Embryonic facial prominence (tissue), 1 donor: ENCODE results near the gene TNFRSF14.

ENCODE experiments used
- DNase-seq: peaks from one replicate; pipeline ENCODE4 v3.0.0-alpha.2; 2016; ENCODE audit errors: extremely low spot score

The TNFRSF14 gene

DNA sequence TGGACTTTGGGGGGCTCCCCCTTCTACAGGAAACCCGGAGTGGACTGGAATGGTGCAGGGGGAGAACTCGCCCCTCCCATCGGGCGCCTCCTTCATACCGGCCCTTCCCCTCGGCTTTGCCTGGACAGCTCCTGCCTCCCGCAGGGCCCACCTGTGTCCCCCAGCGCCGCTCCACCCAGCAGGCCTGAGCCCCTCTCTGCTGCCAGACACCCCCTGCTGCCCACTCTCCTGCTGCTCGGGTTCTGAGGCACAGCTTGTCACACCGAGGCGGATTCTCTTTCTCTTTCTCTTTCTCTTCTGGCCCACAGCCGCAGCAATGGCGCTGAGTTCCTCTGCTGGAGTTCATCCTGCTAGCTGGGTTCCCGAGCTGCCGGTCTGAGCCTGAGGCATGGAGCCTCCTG is at the start of gene TNFRSF14:
Gene TNFRSF14, plus strand, starts transcription at position 95 of the 401 bp plus-strand sequence. Its CDS starts 294 bp downstream, at position 389.
- no peak for DNase-seq

- DNase-seq: no peak
These were observed 49.1 kb upstream of the TNFRSF14 start for GRCh38 chr1:2506901-2507565.

DNA sequence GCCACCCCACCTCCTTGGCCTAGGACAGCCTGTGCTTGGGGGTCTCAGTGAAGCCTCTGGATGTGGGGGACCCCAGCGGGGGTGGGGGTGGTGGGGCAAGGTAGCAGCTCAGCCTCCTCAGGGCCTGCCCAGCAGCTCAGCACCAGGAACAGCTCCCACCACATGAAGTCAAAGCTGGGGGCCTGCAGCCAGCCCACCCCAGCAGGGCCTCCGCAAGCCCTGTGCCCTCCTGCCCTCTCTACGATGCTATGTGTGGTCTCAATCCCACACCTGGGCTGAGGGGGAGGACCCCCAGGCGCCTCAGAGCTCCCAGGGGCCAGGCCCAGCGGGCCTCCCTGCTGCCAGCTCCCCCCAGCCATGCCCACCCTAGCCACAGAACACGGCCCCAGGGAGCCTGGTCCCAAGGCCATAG is 48.4 kb upstream of the TNFRSF14 start:
- DNase-seq: no peak

DNA sequence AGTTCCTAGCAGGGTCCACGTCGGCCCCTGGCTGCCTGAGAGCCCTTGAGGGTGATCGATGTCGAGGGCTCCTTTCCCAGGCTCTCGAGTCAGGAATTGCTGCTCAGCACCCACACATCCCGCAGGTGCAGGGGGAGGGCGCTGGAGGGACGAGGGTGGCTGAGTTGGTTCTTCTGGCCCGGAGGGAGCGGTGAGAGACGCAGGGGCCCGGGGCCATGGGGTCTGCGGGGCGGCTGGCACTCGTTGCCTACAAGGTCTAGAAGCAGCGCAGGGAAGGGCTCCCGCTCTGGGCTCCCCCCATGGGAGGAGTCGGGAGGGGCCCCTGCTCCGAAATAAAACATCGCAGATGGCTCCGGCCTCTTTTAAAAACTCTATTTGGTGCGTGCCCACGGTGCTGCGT is 48.0 kb upstream of the TNFRSF14 start:
- DNase-seq: no peak

DNA sequence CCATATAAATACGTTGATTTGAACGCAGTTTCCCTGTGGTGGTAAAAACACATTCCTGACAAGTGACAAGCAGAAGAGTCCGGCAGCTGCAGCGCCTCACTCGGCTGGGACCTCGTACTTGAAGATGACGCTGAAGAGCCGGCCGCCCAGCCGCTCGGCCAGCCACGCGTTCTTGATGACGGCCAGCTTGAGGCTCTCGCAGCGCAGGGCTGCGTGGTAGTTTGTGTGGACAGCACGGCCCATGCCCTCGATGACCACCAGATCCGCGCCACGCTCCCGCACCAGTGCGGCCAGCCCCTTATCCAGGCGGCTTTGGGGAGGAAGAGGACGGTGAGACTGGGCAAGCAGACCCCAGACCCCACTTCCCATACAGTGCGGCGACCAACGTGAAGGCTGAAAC is 47.4 kb upstream of the TNFRSF14 start:
- DNase-seq: no peak

DNA sequence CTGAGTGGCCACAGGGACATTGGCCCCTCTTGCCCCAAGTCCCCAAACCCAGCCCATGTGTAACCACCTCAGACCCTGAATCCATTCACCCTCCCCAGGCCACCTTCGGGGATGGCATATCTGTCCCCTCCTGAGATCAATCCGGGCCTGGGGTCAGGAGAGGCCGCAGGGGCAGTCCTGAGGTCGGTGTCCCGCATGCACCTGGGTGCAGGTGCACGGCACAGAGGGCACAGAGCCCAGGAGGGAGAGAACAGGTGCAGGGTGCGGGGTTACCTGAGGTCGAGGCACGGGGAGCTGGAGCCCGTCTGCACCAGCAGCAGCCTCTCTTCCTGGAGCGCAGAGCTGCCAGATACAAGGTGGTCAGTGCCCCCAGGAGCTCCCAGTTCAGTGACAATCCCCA is 46.6 kb upstream of the TNFRSF14 start:
- no peak for DNase-seq

- no peak for DNase-seq
These were observed 45.6 kb upstream of the TNFRSF14 start for GRCh38 chr1:2510366-2511155.

DNA sequence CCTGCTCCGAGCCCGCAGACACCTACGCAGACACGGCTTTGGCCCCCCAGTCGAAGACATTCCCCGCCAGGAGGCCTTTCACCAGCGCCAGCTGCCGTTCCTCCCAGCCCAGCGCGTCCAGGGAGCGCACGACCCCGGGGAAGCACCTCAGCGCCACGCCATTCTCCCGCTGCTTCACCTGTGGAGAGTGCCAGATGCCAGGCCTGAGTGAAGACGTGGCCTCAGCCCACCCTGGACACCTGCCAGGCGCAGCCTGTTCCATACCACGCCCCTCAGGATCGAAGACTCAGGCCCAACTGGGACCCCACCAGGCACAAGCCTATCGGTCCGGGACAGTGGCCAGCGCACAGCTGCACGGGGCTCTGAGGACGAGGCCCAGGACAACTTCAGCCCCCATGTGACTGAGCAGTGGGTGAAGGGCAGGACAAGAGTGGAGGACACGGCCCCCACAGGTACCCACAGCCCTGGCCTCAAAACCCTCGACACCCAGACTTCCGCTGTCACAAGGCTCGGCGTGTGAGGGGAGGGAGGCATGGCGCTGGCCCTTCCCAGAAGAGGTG is 43.2 kb upstream of the TNFRSF14 start:
- DNase-seq: no peak

DNA sequence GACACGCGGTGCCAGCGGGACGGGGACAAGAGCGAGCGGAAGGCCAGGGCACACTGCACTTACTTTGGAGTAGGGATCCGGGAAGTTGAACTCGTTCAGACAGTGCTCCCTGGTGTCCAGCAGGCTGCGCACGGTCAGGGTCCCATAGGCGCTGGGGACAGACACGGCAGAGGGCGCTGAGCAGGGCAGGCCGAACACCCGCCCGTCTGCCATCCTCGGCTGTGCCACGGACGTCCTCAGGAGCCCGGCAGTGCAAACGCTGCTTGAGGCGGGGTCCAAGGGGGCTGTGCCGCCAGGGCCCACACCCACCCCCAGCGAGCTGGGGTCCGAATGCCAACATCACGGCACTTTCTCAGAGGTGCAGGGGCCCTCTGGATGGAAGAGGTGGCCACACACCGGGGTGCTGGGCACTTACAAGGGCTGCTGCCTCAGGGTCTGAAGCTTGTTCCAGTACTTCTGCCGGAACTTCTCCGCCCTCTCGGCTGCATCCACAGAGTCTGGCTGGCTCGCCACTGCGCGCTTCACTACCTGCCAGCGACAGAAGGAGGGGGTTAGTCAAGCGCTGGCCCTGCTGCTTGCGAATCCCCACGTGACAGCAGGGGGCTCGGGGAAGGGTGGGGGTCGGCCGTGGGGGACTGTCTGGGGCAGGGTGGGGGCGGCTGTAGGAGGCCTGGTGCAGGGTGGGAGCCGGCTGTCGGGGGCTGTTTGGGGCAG is 42.1 kb upstream of the TNFRSF14 start:
- DNase-seq: no peak

DNA sequence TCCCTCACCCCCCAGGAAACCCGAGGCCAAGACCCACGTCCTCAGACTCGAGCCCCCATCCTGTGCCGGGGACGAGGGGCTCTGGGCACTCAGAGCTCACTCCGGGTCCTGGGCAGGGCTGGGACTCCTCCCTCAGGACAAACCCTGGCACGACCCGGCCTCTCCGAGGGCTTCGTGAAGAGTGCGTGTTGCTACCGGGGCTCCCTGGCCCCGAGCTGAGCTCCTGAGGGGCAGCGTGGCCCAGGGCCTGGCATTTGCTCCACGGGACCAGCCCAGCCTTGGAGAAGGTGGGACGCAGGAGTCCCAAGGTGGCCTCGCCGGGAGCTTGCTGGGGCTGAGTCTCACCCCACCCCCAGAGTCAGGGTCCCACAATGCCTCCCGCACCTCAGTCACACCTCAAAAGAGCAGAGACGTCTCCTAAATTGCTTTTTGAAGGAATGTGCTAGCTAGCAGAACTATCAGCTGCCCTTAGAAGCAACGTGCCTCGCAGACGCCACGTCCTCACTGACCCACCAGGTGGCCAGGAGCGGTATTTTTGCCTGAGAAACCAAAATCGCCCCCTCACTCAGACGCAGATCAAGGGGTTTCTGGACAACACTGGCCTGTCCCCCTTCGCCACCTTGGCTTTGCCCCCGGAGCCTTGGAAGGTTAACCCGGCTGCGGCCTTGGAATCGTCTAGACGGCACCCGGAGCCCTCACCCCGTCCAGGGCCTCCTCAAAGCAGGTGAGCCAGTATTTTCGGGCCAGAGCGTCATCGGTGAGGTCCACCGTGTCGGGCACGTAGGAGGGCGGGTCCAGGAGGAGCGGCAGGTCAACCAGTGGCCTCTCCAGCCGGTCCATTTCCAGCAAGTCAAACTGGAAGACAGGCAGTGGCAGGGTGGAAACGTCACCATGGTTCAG is 41.1 kb upstream of the TNFRSF14 start:
- no peak for DNase-seq

GRCh38 chr1:2515763-2516080 is 40.4 kb upstream of the TNFRSF14 start:
- no peak for DNase-seq

DNA sequence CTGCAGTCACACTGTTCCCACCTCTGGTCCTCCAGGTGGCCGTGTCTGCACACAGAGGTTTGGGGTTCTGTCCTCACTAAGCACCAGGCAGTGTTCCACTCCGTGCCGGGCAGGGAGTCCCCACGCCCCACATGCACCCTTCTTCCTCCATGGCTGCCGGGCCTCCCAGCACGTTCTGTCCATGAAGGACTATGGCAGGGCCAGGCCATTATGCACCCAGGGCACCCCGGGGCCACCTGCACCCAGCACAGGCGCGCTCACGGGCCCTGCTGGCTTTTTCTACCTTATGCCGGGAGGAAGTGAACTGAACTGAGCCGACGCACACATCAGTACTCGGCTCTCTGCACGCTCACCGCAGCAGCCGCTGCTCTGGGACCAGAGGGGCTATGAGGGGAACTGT is 40.0 kb upstream of the TNFRSF14 start:
- no peak for DNase-seq

GRCh38 chr1:2516946-2517345 is 39.2 kb upstream of the TNFRSF14 start:
- no peak for DNase-seq

- no peak for DNase-seq
These were observed 38.2 kb upstream of the TNFRSF14 start for GRCh38 chr1:2517966-2518365.

DNA sequence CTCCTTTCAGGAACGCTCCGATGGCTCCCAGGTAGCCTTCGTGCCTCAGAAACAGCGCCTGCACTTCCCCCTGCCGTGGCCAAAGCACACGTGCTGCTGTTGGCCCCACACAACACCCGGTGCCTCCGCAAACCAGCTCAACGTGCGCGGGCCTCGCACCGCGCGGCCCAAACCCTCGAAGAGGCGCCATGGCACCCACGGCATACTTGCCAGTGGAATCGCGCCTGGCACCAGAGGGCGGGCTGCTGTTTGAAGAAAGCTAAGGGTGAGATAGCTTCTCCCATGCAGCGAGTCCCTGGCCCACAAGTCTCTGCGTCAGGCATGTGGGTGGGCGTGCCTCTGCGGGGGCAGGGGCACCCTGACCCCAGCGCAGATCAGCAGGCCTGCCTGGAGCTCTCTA is 37.6 kb upstream of the TNFRSF14 start:
- no peak for DNase-seq

DNA sequence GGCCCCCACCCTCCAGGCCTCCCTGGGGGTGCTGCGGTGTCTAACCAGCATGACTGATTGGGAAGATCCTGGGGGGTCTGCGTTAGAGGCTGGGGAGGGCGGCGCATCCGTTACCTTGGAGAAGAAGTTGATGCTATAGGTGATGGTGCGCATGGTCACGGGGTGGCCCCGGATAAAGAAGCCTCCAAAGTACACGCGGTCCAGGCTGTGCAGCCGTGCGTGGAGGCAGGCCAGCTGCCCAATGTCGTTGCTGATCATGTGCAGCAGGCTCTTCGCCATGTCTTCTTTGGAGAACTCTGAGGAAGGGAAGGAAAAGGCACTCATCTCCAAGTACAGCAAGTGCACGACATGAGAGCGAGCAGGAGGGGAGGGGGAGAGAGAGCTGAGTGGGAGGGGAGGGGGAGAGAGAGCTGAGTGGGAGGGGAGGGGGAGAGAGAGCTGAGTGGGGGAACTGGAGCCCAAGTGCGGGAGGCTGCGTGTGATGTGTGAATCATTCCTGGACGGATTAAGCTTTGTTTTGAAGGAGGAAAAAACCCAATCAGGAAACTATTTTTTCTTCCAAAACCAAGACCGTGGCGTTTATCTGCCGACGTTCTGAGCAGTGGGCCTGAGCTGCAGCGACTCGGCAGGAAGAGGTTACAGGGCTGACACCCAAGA is 37.0 kb upstream of the TNFRSF14 start:
- DNase-seq: no peak

DNA sequence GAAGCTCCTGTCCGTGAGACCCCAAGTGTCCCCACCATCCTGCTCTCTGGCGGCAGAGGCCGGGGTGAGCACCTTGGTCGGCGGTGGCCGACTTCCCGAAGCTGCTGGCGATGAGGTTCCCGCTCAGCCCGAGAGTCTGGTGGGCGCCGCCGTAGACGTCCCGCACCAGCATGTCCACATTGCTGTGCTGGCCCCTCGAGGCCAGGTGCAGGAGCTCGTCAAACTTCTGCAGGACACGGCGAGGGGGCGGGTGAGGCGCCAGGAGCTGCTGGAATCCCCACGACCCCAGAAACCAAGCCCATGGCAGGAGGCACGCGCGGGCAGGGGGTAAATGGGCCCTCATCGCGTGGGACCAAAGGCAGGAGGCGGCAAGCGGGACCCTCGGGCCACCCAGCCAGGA is 36.4 kb upstream of the TNFRSF14 start:
- no peak for DNase-seq

GRCh38 chr1:2520206-2520605 is 36.0 kb upstream of the TNFRSF14 start:
- DNase-seq: no peak

DNA sequence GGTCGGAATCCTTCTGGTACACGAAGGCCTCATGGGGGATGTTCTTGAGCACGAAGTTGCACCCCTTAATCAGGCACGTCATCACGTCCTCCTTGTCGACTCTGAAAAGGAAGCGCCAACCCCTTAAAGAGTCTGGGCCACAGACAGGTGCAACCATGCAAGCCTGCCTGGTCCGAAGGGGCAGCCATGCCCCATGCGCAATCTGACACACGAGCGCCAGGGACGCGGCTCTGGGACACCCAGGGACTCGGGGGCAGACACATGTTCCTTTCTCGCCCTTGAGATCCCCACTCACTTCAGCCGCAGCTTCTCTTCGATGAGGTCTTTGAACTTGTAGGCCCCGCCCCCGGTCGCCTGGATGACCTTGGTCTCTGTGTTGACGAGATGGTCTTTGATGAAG is 35.4 kb upstream of the TNFRSF14 start:
- DNase-seq: no peak

- no peak for DNase-seq
These were observed 33.9 kb upstream of the TNFRSF14 start for GRCh38 chr1:2522230-2522629.
